ENCODE data around the gene TOGARAM2.

- TF ChIP-seq POLR2A (IDR thresholded peaks at IDR 0.05) (no peak), CTCF (IDR thresholded peaks at IDR 0.05) (no peak), EP300 (IDR thresholded peaks at IDR 0.05) (no peak)
These were observed 30.4 kb downstream of the TOGARAM2 start for GRCh38 chr2:29011418-29012060.
